Stomach smooth muscle (tissue), 2 donors: ENCODE data around the gene PPP2R5C.

Source experiments
- H3K27ac ChIP-seq: one replicate; pipeline ENCODE4 v1.7.0; 2013; ENCODE audit warnings: mild to moderate bottlenecking, low read length, inconsistent platforms
- H3K27me3 ChIP-seq, 2 donors: one replicate each; pipeline ENCODE4 v1.7.0; 2013; ENCODE audit warnings: low read length in 2 of 2; ENCODE audit not compliant: insufficient read depth in 2 of 2, control insufficient read depth in 1 of 2
- H3K36me3 ChIP-seq, 2 donors: one replicate each; pipeline ENCODE4 v1.7.0; 2013; ENCODE audit warnings: low read length in 2 of 2; ENCODE audit not compliant: control insufficient read depth in 2 of 2, insufficient read depth in 2 of 2
- H3K4me1 ChIP-seq: one replicate; pipeline ENCODE4 v1.7.0; 2013; ENCODE audit warnings: low read length; ENCODE audit not compliant: control insufficient read depth, insufficient read depth
- H3K4me3 ChIP-seq, 2 donors: one replicate each; pipeline ENCODE4 v1.7.0; 2013; ENCODE audit warnings: low read length in 2 of 2
- H3K9ac ChIP-seq, 2 donors: one replicate each; pipeline ENCODE4 v1.7.0; 2013; ENCODE audit warnings: low read length in 2 of 2, mild to moderate bottlenecking in 1 of 2
- H3K9me3 ChIP-seq, 2 donors: one replicate each; pipeline ENCODE4 v1.7.0; 2013; ENCODE audit warnings: low read length in 2 of 2; ENCODE audit not compliant: control insufficient read depth in 2 of 2
- donor health status: healthy.
- donor health status: Pancreatic carcinoma.

PPP2R5C gene

DNA sequence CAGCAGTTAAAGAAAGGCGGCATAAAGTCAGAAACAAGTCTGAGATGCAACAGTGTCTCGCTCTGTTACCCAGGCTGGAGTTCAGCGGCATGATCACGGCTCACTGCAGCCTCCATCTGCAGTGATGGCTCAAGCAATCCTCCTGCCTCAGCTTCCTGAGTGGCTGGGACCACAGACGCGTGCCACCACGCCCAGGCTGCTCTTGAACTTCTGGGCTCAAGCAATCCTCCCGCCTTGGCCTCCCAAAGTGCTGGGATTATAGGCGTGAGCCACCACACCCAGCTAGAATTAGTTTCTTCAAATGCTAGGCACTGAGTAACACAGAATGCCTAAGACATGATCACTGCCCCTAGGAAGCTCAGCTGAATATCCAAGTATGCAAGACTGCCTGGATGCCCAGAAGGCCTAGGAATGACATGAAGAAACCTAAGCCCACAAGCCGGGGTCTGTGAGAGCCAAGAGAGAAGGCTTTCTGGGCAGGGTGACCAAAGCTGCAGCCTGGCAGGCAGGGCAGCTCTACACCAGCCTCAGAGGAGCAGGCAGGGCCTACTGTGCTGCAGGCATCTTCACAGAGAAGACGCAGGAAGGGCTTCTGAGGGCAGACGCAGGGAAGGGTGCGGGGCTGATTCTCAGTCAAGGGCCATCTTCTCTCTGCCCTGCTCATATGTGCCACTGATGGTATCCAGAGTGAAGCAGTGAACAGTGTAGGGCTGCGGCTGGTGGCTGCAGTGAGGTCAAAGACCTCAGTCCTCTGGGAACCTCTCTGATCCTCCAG lies 4.3 kb upstream of the PPP2R5C start:
- peaks cover 7% of the 10 kb centered on the region for H3K4me1 ChIP-seq
- no peaks in the 10 kb centered on the region for H3K27me3 ChIP-seq
- H3K27ac ChIP-seq: no peak overlapping the region
- H3K9me3 ChIP-seq: peaks cover 0 to 2% of the 10 kb centered on the region in 2 donors
- H3K9ac ChIP-seq: no peak overlapping the region
- no peak overlapping the region for H3K4me3 ChIP-seq
- no peaks in the 10 kb centered on the region for H3K36me3 ChIP-seq

- Histone ChIP-seq H3K9me3 (peaks cover 0 to 2% of the 10 kb centered on the region in 2 donors), H3K4me1 (peaks cover 7% of the 10 kb centered on the region), H3K36me3 (no peaks in the 10 kb centered on the region), H3K27me3 (no peaks in the 10 kb centered on the region), H3K27ac (no peak overlapping the region), H3K9ac (no peak overlapping the region), H3K4me3 (no peak overlapping the region)
Observed at GRCh38 chr14:101757839-101758211, 3.7 kb upstream of the PPP2R5C start.

- Histone ChIP-seq H3K9ac (no peak overlapping the region), H3K36me3 (no peaks in the 10 kb centered on the region), H3K27ac (no peak overlapping the region), H3K4me1 (peaks cover 11% of the 10 kb centered on the region), H3K4me3 (no peak overlapping the region), H3K27me3 (no peaks in the 10 kb centered on the region), H3K9me3 (peaks cover 0 to 2% of the 10 kb centered on the region in 2 donors)
Observed at GRCh38 chr14:101758913-101759593, 2.5 kb upstream of the PPP2R5C start.

GRCh38 chr14:101760138-101761011 lies 1.1 kb upstream of the PPP2R5C start:
- Histone ChIP-seq H3K4me3 (peak overlapping the region; percentile 60 to 72), H3K27me3 (no peaks in the 10 kb centered on the region), H3K9me3 (no peaks in the 10 kb centered on the region), H3K27ac (peak overlapping the region; percentile 53), H3K9ac (peak overlapping the region; percentile 44 to 47), H3K4me1 (peaks cover 13% of the 10 kb centered on the region), H3K36me3 (peaks cover 0 to 2% of the 10 kb centered on the region in 2 donors)

DNA sequence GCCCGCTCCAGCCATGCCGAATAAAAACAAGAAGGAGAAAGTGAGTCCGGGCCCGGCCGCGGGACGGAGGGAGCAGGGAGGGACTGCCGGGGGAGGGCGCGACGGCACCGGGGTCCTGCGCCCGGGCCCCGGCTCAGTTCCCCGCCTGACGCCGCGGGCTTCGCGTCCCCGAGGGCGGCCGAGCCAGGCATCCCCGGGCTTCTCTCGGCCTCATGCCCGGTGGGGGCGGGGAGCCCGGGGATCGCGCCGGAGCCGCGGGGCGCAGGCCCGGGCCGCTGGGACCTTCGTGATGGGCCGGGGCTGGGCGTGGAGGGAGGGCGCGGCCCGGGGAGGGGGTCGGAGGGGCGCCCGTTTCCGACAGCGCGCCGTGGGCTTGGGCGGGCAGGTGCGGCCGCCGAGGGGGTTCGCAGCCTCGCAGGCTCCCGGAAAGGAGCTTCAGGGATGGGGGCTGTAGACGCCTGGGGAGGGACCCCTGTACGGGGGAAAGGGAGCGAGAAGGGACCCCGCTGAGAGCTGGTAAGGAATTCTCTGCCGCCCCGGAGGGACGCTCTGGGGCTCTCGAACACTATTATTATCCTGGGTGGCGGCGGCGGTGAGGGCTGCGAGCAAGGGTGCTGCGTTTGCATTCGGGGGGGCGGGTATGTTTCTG lies 496 bp downstream of the PPP2R5C start:
- Histone ChIP-seq H3K4me3 (peak overlapping the region; percentile 64 to 75), H3K9me3 (no peaks in the 10 kb centered on the region), H3K27me3 (no peaks in the 10 kb centered on the region), H3K36me3 (peaks cover 0 to 7% of the 10 kb centered on the region in 2 donors), H3K27ac (peak overlapping the region; percentile 31), H3K9ac (peak overlapping the region; percentile 60), H3K4me1 (peaks cover 13% of the 10 kb centered on the region)

DNA sequence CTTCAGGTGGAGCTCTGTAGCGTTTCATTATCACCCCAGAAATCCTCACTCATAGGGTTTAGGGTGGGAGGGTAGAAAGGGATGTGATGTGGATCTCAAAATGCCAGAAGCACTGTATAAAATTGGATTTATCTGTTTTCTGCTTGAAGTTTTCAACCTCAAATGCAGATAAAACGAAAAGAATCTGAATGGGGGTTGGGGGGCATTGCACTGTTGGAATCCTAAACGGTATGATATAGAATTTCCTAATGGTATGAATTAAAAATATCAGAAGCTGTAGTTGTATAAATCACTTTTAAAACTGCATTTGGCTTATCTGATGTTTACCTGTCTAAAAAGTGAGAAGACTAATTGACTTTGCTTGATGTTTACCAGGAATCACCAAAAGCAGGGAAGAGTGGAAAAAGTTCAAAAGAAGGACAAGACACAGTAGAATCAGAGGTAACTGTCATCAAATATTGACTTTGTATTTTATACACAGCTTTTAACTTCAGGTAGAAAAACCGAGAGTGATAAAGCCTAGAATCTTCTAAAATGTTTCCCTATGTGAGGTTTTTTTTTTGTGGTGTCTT lies 1.1 kb downstream of the PPP2R5C start:
- Histone ChIP-seq H3K9ac (peak overlapping the region; percentile 60), H3K27me3 (no peaks in the 10 kb centered on the region), H3K36me3 (peaks cover 0 to 10% of the 10 kb centered on the region in 2 donors), H3K4me3 (peak overlapping the region; percentile 64 to 75), H3K27ac (no peak overlapping the region), H3K9me3 (no peaks in the 10 kb centered on the region), H3K4me1 (peaks cover 13% of the 10 kb centered on the region)

DNA sequence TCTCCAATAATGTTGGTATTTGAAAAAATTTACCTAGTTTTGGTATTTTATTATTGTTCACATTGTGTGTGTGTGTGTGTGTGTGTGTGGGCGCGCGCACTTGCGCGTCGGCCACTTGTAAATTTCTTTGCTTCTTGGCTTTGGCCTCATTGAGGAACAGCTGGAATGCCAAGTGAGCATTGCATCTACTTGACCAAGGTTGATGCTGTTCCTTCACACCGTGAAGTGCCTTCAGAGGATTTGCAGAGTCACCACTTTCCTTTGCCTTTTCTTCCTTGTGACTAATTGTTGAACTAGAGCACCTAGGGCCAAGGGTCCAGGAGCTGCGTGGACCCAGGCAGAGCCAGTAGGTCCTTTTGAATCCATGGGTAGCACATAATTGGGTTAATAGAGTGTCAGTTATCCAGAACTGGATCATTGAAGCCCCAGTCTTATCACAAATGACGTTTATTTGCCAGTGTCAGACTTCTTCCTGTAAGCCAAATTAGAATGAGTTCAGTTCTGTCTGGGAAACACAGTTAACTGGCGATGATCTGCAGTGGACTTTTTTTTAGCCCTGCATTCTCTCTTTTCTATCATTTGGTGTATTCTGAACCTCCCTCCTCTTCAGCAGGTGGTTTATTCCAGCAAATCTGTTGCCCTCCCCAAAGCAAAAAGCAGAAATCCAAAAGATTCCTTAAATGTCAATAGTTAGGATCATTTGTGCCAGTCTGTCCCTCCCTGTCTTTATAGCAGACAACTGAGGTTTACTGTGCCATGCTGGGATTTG lies 2.6 kb downstream of the PPP2R5C start:
- no peak overlapping the region for H3K9ac ChIP-seq
- peaks cover 13% of the 10 kb centered on the region for H3K4me1 ChIP-seq
- no peaks in the 10 kb centered on the region for H3K9me3 ChIP-seq
- H3K27ac ChIP-seq: no peak overlapping the region
- H3K36me3 ChIP-seq: peaks cover 0 to 12% of the 10 kb centered on the region in 2 donors
- H3K27me3 ChIP-seq: no peaks in the 10 kb centered on the region
- no peak overlapping the region for H3K4me3 ChIP-seq

DNA sequence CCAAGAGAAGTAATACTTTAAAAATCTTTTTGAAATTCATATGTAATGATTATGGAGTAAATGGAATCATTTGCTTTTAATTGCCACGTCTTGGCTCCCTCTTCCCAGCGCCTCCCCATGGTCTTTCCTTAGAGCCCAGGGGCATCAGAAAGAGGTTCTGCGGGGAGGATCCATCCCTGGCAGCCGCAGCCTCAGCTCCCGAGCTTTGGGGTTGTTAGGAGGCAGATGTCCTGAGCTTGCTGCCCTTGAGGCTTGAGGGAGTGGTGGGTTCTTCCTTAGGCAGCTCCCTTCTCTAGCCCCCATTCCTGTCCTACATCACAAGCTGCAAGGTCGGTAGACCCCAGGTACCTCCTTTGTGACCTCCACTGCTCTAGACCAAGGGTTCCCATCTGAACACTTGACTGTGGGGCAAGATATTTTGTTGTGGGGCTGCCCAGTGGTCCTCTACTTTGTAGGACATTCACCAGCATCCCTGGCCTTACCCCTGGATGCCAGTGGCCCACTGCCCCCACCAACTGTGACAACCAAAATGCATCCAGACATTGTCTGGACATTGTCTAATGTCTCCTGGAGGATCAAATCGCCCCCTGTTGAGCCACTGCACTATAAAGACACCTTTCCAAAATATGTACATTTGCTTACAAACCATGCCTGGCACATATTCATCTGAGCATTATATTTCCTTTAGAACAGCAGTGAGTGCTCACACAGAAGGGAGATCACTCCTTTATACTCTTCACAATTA lies 6.3 kb downstream of the PPP2R5C start:
- Histone ChIP-seq H3K9ac (no peak overlapping the region), H3K4me1 (peaks cover 6% of the 10 kb centered on the region), H3K27me3 (no peaks in the 10 kb centered on the region), H3K9me3 (no peaks in the 10 kb centered on the region), H3K36me3 (peaks cover 0 to 12% of the 10 kb centered on the region in 2 donors), H3K4me3 (no peak overlapping the region), H3K27ac (no peak overlapping the region)

GRCh38 chr14:101770183-101770582 lies 8.7 kb downstream of the PPP2R5C start:
- Histone ChIP-seq H3K27ac (no peak overlapping the region), H3K9me3 (no peaks in the 10 kb centered on the region), H3K4me1 (no peaks in the 10 kb centered on the region), H3K27me3 (no peaks in the 10 kb centered on the region), H3K4me3 (no peak overlapping the region), H3K36me3 (peaks cover 0 to 10% of the 10 kb centered on the region in 2 donors), H3K9ac (no peak overlapping the region)
